GM23338 (cell line): ENCODE results near the gene NLK. TPM values are rescaled to one million over a fixed set of nuclear protein-coding genes. Genes with fewer than 3 reads are reported as not detected.

Experiments
- ATAC-seq: fragments of 200-7000 bp; cut with Tn5 transposase; 3 replicates; pipeline ENCODE4 v1.9.1; 2020
- DNase-seq: peaks from one replicate; pipeline ENCODE4 v3.0.0-alpha.2; 2015; ENCODE audit warnings: low spot score
- H2AFZ ChIP-seq: fragments of 200-600 bp; sonication (generic); 2 replicates; pipeline ENCODE4 v1.8.0; 2016; ENCODE audit warnings: antibody characterized with exemption, mild to moderate bottlenecking, moderate library complexity
- H3F3A ChIP-seq: fragments of 200-600 bp; sonication (generic); replicated peaks from 2 replicates; pipeline ENCODE4 v1.8.0; 2017; ENCODE audit warnings: antibody characterized with exemption, mixed run types, low read depth
- H3K27ac ChIP-seq: fragments of 200-600 bp; sonication (generic); 2 replicates; pipeline ENCODE4 v1.6.1; 2016; ENCODE audit warnings: low read depth
- H3K27me3 ChIP-seq: fragments of 200-600 bp; sonication (generic); 2 replicates; pipeline ENCODE4 v1.8.0; 2016; ENCODE audit warnings: mild to moderate bottlenecking, mixed run types, moderate library complexity; ENCODE audit not compliant: insufficient read depth
- H3K36me3 ChIP-seq: fragments of 200-600 bp; sonication (generic); 2 replicates; pipeline ENCODE4 v1.8.0; 2016; ENCODE audit warnings: mild to moderate bottlenecking; ENCODE audit not compliant: insufficient read depth
- H3K4me1 ChIP-seq: fragments of 200-600 bp; sonication (generic); 2 replicates; pipeline ENCODE4 v1.8.0; 2016; ENCODE audit warnings: mild to moderate bottlenecking, moderate library complexity; ENCODE audit not compliant: insufficient read depth
- H3K4me2 ChIP-seq: fragments of 200-600 bp; sonication (generic); 2 replicates; pipeline ENCODE4 v1.7.1; 2017; ENCODE audit warnings: mixed run types
- H3K4me3 ChIP-seq: fragments of 200-600 bp; sonication (generic); 2 replicates; pipeline ENCODE4 v1.6.1; 2016; ENCODE audit warnings: mixed run types
- H3K79me2 ChIP-seq: fragments of 200-600 bp; sonication (generic); replicated peaks from 2 replicates; pipeline ENCODE4 v1.8.0; 2017; ENCODE audit warnings: mild to moderate bottlenecking; ENCODE audit not compliant: insufficient read depth
- H3K9me2 ChIP-seq: fragments of 200-600 bp; sonication (generic); 2 replicates; pipeline ENCODE4 v1.8.0; 2017; ENCODE audit not compliant: insufficient read depth
- H4K20me1 ChIP-seq: fragments of 200-600 bp; sonication (generic); replicated peaks from 2 replicates; pipeline ENCODE4 v1.8.0; 2017; ENCODE audit warnings: mild to moderate bottlenecking; ENCODE audit not compliant: insufficient read depth
- H3K27ac Mint-ChIP-seq: 2 replicates; pipeline ENCODE4 v1.8.0; 2020; ENCODE audit warnings: inconsistent platforms, mild to moderate bottlenecking, moderate library complexity, mixed read lengths
- H3K27me3 Mint-ChIP-seq: 3 replicates; pipeline ENCODE4 v1.8.0; 2022; ENCODE audit warnings: low read depth, mild to moderate bottlenecking, moderate library complexity, mixed read lengths, inconsistent platforms; ENCODE audit not compliant: insufficient read depth, poor library complexity
- H3K36me3 Mint-ChIP-seq: 3 replicates; pipeline ENCODE4 v1.8.0; 2021; ENCODE audit warnings: low read depth, mild to moderate bottlenecking, inconsistent platforms, moderate library complexity, mixed read lengths
- H3K4me1 Mint-ChIP-seq: 3 replicates; pipeline ENCODE4 v1.8.0; 2020; ENCODE audit warnings: mild to moderate bottlenecking, inconsistent platforms, mixed read lengths
- H3K4me3 Mint-ChIP-seq: 3 replicates; pipeline ENCODE4 v1.8.0; 2021; ENCODE audit warnings: moderate library complexity, mild to moderate bottlenecking, inconsistent platforms, mixed read lengths
- H3K9me3 Mint-ChIP-seq: 3 replicates; pipeline ENCODE4 v1.8.0; 2020; ENCODE audit warnings: moderate library complexity, mild to moderate bottlenecking, inconsistent platforms, mixed read lengths
- CREB1 ChIP-seq: fragments of 250-450 bp; sonication (Bioruptor Pico); IDR thresholded peaks from 2 replicates; pipeline ENCODE4 v1.5.0; 2020; ENCODE audit warnings: low read depth, mild to moderate bottlenecking, moderate library complexity
- CTCF ChIP-seq, 2 experiments: fragments of 200-600 bp in 1 of 2; sonication (generic) in 1 of 2; conservative IDR thresholded peaks; 2 replicates each; pipeline versions ENCODE4 v1.5.1 to v1.6.1; 2016 to 2017; ENCODE audit warnings: antibody characterized with exemption in 2 of 2, low read depth in 2 of 2, mild to moderate bottlenecking in 2 of 2, moderate library complexity in 1 of 2
- ETS1 ChIP-seq: IDR thresholded peaks from 2 replicates; pipeline ENCODE4 v1.6.1; 2016; ENCODE audit warnings: antibody characterized with exemption
- EZH2 ChIP-seq: fragments of 200-600 bp; sonication (generic); IDR thresholded peaks from one replicate; pipeline ENCODE4 v1.8.0; 2017; ENCODE audit warnings: antibody characterized with exemption, mild to moderate bottlenecking, low read depth; ENCODE audit not compliant: unreplicated experiment
- EZH2phosphoT487 ChIP-seq: fragments of 200-600 bp; sonication (generic); IDR thresholded peaks from one replicate; pipeline ENCODE4 v1.8.1; 2018; ENCODE audit warnings: antibody characterized with exemption; ENCODE audit not compliant: unreplicated experiment
- JUNB ChIP-seq: IDR thresholded peaks from one replicate; pipeline ENCODE4 v1.6.1; 2016; ENCODE audit warnings: antibody characterized with exemption; ENCODE audit not compliant: unreplicated experiment
- NANOG ChIP-seq: IDR thresholded peaks from 2 replicates; pipeline ENCODE4 v1.6.1; 2016; ENCODE audit warnings: antibody characterized with exemption, borderline replicate concordance
- POLR2AphosphoS5 ChIP-seq: IDR thresholded peaks from 2 replicates; pipeline ENCODE4 v1.6.1; 2016; ENCODE audit warnings: antibody characterized with exemption, low read depth
- REST ChIP-seq: IDR thresholded peaks from one replicate; pipeline ENCODE4 v1.6.1; 2018; ENCODE audit warnings: antibody characterized with exemption; ENCODE audit not compliant: unreplicated experiment
- STAT1 ChIP-seq: IDR thresholded peaks from one replicate; pipeline ENCODE4 v1.6.1; 2016; ENCODE audit warnings: antibody characterized with exemption; ENCODE audit not compliant: unreplicated experiment
- ZNF114 ChIP-seq: fragments of 250-450 bp; sonication (Bioruptor Pico); IDR thresholded peaks from 2 replicates; pipeline ENCODE4 v1.5.0; 2020; ENCODE audit warnings: mild to moderate bottlenecking, moderate library complexity
- ZNF331 ChIP-seq: fragments of 250-450 bp; sonication (Bioruptor Pico); IDR thresholded peaks from 2 replicates; pipeline ENCODE4 v1.5.0; 2020; ENCODE audit warnings: low read depth, mild to moderate bottlenecking, moderate library complexity
- ZNF462 ChIP-seq: fragments of 250-450 bp; sonication (Bioruptor Pico); IDR thresholded peaks from 2 replicates; pipeline ENCODE4 v1.5.0; 2020; ENCODE audit warnings: mild to moderate bottlenecking, moderate library complexity
- polyA plus RNA-seq: library from polyadenylated mRNA; unstranded; fragments of >200 nt; fragmentation: Nextera tagmentation; extraction: Ambion mirVana; gene quantifications from 2 replicates; pipeline ENCODE4 v1.2.1, GENCODE V29; 2016
- total RNA-seq: library from RNA; depleted of rRNA; stranded (reverse); fragments of >200 nt; shearing (Covaris generic); gene quantifications from 2 replicates; pipeline ENCODE4 v1.2.3, GENCODE V29; 2014

The NLK gene
- total and polyA plus RNA-seq, 2 experiments from 2014 or later: 34.7 to 78.5 TPM

GRCh38 chr17:28204751-28205150, 162.3 kb downstream of the NLK start:
- Histone ChIP-seq H3K4me3 (no peak overlapping the region), H3K27me3 (no peaks in the 10 kb centered on the region; the same call in 1 of the 2 replicates), H3K9me2 (no peaks in the 10 kb centered on the region; the same call in 1 of the 2 replicates), H3K36me3 (no peaks in the 10 kb centered on the region), H2AFZ (no peak overlapping the region), H3K4me2 (no peak overlapping the region), H3K27ac (no peak overlapping the region), H3K4me1 (no peaks in the 10 kb centered on the region), H3K79me2 (no peaks in the 10 kb centered on the region), H4K20me1 (no peaks in the 10 kb centered on the region), H3F3A (no peaks in the 10 kb centered on the region)
- no peak for TF ChIP-seq ZNF331
- TF ChIP-seq NANOG: no peak
- TF ChIP-seq EZH2phosphoT487: no peak
- TF ChIP-seq CTCF (conservative IDR thresholded peaks at IDR 0.05; ENCODE audit: low read depth in 2 of 2): no peak
- no peak for TF ChIP-seq ZNF462 (CRISPR knock-in tag)
- TF ChIP-seq CREB1 (CRISPR knock-in tag): no peak
- TF ChIP-seq REST: no peak
- TF ChIP-seq STAT1: no peak
- no peak for TF ChIP-seq POLR2AphosphoS5
- no peak for TF ChIP-seq ZNF114
- TF ChIP-seq ETS1: no peak
- TF ChIP-seq JUNB: no peak
- no peak for TF ChIP-seq EZH2
- ATAC-seq (no peak), DNase-seq (no peak)
- H3K27me3 Mint-ChIP-seq: peaks cover 5% of the 10 kb centered on the region
- H3K4me3 Mint-ChIP-seq: no peak overlapping the region
- H3K36me3 Mint-ChIP-seq: no peaks in the 10 kb centered on the region
- no peak overlapping the region for H3K27ac Mint-ChIP-seq
- H3K4me1 Mint-ChIP-seq: peaks cover 5% of the 10 kb centered on the region
- 0 out of 3 replicates have a peak, but pooled peaks cover 4% of the 10 kb centered on the region for H3K9me3 Mint-ChIP-seq
